GM19099 (cell line): ENCODE results near the gene TSC2.

Source experiments
- POLR2A ChIP-seq: IDR thresholded peaks from 3 replicates; pipeline ENCODE4 v1.6.1; 2011; ENCODE audit warnings: low read depth; ENCODE audit not compliant: insufficient read length; ENCODE audit errors: extremely low read depth

Gene TSC2

DNA sequence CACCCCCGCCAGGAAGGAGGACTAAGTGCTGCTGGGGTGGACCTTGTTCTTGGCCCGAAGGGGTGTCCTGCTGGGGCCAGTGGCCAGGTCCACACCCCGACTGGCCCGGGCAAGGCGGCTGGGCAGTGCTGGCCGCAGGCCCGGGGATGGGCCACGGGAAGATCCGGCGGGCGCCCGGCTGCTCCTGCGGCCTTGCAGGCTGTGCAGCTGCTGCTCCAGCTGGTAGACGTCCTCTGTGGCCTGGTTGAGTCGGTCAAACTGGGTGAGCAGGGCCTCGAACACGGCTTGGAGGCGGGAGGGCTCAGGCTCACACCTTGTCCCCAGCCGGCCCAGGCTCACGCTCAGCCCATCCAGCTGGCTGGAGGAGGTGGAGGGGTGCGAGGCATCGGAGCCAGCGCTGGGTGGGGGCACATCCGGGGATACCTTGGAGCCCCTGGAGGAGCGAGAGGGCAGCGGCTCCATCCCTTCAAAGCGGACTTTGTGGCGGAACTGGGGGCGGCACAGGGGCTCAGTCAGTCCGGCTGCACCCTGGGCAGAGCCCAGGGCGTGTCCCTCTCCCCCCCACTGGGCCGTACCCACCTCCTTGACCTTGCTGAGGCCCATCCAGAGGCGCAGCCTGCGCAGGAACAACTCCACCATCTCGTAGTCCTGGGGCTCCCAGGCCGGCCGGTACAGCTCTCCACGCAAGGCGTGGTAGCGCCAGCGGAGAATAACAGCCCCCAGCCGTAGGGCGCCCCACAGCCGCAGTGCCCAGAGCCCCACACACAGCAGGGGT lies 42.1 kb downstream of the TSC2 start:
- no peak for TF ChIP-seq POLR2A

DNA sequence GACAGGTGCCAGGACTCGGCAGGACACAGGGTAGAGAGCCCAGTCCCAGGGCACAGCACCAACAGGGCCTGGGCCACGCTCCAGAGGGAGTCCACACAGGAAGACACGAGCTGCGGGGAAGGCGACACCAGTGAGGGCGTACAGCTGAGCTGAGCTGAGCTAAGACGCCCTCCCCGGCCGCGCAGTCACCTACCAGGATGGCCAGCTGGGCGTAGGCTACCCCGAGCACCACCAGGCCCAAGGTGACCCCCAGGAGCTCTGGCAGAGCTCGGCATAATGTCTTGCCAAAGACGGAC lies 42.6 kb downstream of the TSC2 start:
- TF ChIP-seq POLR2A = no peak

DNA sequence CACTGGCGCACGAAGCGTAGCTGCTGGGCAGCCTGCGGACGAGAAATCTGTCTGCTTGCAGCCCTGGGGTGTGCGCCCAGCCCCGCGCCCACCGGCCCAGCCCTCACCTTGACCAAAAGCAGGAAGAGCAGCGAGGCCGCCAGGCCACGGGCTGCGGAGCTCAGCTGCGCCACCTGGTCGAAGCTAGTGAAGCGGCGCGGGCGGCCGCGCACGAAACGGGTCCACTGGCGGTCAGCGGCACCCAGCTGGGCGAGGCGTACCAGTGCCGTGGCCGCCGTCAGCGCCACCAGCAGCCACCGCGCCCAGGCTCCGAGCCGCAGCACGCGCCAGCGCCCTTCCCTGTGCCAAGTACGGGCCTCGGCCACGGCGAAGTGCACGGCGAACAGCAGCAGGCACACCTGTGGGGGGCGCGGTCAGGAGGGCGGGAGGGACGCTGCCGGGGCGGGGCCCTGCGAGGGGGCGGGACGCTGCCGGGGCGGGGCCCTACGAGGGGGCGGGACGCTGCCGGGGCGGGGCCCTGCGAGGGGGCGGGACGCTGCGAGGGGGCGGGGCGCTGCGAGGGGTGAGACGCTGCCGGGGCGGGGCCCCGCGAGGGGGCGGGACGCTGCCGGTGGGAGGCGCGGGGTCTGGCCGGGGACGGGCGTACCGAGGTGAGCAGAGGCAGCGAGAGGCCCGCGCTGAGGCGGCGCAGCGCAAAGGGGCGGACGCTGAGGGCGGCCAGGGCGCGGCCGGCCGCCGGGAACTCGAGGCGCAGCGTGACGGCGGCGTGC lies 43.2 kb downstream of the TSC2 start:
- no peak for TF ChIP-seq POLR2A

DNA sequence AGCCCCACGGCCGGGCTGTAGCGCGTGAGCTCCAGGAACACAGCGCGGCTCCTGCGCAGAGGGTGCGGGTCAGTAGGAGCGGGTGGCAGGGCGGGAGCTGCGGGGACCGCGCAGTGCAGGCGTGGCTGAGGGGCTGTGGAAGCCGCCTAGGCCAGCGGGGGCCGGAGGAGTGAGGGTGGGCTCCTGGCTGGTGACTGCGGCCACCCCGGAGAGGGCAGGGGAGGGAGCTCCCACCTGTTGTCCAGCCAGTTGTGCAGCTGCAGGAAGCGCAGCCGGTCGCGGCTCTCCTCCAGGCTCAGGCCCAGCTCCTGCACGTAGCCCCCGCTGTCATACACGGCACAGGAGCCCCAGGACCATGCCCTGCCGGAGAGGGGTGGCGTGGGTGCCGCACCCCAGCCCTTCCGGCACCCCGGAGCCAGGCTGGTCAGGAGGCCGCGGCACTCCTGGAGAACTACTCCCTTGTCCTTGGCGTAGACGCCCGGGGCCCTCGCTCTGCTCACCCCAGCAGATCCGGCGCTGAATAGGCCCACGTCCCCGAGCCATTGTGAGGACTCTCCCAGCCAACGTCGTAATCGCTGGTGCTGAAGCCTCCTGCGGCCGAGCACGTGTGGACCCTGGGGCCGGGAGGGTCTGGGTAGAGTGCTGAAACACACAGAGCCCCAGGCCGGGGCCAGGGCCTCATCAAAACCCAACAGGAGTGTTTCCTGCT lies 43.9 kb downstream of the TSC2 start:
- no peak for TF ChIP-seq POLR2A

DNA sequence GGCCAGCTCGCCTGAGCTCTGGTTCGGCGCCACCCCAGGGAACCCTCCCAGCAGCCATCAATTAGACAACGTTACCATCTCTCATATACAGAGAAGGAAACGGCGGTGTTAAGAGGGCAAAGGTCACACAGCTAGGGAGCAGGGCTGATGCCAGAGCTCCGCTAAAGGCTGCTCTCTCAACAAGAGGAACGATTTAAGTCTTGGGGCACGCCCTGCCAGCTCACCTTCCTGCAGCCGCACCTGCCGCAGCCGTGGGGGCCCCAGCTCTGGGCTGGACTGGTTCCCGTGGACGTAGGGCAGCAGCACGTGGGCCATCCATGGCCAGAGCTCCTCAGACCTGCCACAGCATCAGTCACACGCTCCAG lies 44.5 kb downstream of the TSC2 start:
- TF ChIP-seq POLR2A = no peak

DNA sequence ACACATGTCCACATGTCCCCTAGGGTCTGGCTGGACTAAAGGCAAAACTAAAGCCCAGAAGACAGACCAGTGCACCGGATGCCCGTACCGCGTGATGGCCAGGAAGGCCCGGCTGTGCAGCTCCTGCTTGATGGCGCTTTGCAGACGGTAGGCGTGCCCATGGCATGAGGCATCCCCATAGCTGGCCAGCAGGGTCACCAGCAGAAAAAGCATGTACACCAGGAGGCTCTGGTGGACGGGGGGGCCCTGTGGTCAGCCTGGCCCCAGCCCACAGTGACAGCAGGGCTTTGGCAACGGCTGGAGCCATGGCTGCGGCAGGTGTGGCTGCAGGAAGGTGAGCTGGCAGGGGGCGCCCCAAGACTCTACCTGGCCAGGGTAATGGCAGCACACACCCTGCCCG lies 45.1 kb downstream of the TSC2 start:
- TF ChIP-seq POLR2A = no peak

DNA sequence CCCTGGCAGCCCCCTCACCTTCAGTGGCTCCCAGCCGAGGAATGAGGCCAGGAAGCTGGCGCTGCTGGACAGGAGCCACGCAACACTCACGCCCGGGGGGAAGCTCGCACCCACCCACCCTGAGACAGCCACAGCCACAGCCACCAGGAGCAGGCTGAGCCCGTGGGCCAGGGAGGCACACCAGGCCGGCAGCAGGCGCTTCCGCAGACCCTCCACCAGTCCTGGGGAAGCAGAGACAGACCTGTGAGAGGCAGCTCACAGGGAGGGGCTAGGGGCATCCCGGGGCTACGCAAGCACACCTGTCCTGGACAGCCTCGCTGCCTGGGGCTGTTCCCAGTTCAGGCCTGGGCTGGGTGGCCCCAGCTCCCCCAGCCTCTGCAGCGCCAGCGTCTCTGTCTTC lies 46.0 kb downstream of the TSC2 start:
- TF ChIP-seq POLR2A = no peak

DNA sequence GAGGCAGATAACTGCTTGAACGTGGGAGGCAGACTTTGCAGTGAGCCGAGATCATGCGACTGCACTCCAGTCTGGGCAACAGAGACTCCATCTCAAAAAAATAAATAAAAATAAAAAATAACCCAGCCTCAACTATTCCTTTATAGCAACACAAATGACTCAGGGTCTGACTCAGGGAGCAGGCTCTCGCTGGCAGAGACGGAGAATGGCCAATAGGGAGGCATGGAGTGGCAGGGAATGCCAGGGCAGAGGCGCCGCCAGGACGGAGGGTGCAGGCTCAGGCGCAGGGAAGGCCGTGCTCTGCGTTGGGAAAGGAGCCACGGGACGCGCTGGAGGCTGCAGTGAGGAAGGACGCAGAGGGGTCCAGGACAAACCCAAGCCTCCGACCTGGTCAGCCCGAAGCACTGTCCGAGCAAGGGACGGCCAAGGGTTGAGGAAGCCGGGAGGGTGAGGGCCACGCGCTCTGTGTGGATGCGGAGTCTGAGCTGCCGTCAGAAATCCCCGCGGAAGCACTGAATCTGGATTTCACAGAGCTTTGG lies 47.6 kb downstream of the TSC2 start:
- no peak for TF ChIP-seq POLR2A

DNA sequence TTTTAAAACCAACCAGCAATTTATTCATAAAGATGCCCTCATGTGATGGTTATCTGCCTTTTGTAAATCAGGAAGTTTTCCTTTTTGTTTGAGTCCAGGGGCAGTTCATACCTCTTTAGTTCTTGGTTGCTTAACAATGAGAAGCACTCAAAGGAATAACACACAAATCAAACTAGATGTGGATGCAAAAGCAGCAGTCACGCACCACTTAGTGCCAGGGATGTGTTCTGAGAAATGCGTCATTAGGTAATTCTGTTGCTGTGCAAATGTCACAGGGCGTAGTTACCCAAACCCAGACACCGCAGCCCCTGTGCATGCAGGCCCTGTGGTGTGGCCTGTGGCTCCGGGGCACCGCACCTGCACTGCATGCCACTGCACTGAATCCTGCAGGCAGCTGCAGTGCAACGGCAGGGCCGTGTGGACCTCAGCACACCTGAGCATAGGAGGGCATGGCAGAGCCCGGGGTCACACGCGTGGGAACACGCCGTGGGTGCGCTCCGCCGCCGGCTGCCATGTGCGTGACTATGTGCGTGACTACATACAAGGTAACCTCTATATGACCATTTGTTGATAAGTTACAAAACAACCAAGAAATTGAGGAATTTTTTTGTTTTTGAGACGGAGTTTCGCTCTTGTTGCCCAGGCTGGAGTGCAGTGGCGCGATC lies 48.3 kb downstream of the TSC2 start:
- TF ChIP-seq POLR2A = no peak

DNA sequence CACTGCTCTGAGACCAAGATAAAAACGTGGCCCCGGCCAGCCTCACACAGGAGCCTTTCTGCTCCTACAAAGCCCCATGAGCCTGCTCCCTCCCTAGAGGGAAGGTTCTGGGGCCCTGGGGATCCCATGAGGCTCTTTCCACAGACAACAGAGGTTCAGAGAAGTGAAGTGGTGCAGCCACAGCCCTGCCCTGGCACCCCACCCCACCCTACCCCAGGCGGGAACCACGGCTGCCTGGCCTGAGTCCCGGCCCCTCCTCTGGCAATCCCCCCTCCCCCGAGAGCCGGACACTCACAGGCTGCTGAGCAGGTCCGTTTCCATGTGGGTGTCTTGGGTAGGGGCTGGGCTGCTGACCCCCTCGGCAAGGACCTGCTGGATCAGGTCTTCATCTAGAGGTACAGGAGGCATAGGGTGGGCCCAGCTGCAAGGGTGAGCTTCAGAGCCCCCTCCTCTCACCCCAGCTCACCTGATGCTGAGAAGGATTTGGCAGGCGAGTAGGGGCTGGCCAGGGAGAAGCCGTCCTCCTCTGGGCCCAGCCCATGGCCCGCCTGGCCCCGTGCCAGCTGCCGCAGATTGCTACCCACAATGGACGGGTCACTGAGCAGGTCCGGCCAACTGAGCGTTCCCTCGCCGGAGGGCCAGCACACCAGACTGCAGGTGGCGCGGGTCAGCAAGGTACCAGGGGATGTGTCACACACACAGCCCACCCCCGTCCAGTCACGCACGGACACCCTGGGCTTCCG lies 49.2 kb downstream of the TSC2 start:
- no peak for TF ChIP-seq POLR2A

DNA sequence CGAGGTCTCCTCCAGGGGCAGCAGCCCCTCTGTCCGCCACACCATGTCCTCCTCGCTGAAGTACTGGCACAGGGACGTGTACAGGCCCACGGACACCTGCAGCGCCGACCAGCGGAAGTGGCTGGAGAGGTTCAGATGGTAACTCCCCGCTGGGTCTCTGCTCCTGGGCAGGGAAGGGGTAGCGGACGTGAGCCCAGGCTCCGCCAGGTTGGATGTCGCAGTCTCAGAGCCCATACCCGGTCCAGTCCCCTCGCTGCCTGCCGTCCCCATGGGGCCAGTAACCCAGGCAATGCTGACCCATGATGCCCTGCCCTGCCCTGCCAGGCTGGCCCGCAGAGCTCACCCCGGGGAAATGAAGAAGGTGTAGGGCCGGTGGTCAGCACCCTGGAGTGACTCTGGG lies 54.7 kb downstream of the TSC2 start:
- no peak for TF ChIP-seq POLR2A

DNA sequence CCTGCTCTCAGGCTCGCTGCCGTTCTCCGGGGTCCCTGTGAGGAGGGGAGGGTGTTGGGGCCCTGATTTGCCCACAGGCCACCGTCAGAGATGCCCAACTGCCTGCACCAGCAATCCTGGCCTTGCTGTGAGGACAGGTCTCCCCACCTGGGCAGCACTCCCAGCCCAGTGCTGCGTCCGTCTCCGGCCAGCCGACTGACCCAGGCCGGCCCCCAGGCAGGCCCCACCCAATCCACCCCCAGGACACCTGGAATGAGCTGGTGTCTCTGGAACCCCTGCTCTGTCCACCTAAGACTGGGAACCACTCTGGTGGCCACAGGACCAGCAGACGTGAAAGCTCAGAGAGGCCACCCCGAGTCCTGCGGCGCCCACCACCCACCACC lies 67.8 kb downstream of the TSC2 start:
- TF ChIP-seq POLR2A = no peak

DNA sequence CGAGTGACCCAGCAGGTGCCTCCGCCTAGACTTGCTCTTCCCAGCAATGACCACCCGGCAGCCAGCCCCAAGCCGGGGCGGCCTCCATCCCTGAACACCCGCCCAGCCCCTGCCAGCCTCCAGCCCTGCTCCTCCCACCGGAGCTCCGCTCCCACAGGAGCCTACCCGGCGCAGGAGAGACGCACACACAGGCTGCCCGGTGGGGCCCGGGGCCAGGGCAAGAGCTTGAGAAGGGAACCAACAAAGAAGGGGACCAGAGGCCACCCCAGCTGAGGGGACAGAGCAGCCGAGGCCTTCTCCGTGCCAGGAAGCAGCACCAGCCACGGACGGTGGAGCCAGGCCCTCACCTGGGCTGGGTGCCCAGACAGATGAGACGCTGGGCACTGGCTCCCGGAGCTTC lies 74.1 kb downstream of the TSC2 start:
- no peak for TF ChIP-seq POLR2A

DNA sequence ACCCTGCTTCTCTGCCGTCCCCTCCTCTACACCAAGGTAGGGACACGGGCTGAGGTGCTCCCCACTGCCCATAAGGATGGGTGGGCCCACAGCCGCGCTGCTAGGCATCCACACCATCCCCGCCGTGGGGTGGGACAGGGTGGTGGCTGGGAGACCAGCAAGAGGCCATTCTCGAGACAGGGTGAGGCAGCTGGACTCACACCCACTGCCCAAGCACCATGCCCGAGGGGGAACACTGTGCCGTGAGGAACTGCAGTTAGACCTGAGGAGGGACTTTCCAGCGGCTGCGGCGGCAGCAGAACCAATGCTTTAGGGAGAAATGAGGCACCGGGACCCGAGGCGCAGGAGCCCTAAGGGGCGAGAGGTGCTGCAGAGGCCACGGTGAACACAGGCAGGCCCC lies 74.6 kb downstream of the TSC2 start:
- no peak for TF ChIP-seq POLR2A
